HCT116 (cell line): ENCODE results near the gene CFAP298. TPM values are rescaled to one million over a fixed set of nuclear protein-coding genes. Genes with fewer than 3 reads are reported as not detected.
A peak's percentile ranks its signal among the peaks of the same experiment; 100 is the strongest.
"Not testable (repeated sequence)": the region's sequence is repeated elsewhere in the genome, so short reads cannot be mapped to it uniquely, and the experiment has no call there.

ENCODE experiments used
- ATAC-seq: fragments of 200-7000 bp; cut with Tn5 transposase; 2 replicates; pipeline ENCODE4 v1.9.1; 2020; ENCODE audit warnings: mild to moderate bottlenecking, moderate library complexity
- Bru-seq: library from RNA; stranded (reverse); fragments of 400-500 nt; gene quantifications from one replicate; lab custom pipeline; 2021; lab: Mats Ljungman, UMichigan
- BruChase-seq, 2 experiments: library from RNA; stranded (reverse); fragments of 400-500 nt; gene quantifications; one replicate each; lab custom pipeline; 2021; lab: Mats Ljungman, UMichigan
- BruUV-seq: library from RNA; stranded (reverse); fragments of 400-500 nt; replicated peaks from 2 replicates; lab custom pipeline; 2021; lab: Mats Ljungman, UMichigan
- CTCF ChIA-PET: fragments of 300-600 bp; sonication (Branson Sonifier 250); formaldehyde crosslinking; loops from one replicate; lab custom pipeline; 2021; ENCODE audit warnings: antibody characterized with exemption; lab: Charles Lee
- POLR2A ChIA-PET: fragments of 300-600, 350-600 bp; sonication (Branson Sonifier 250); formaldehyde crosslinking; loops from one replicate; lab custom pipeline; 2021; ENCODE audit warnings: antibody characterized with exemption; lab: Charles Lee
- RAD21 ChIA-PET, 2 experiments: fragments of 300-600 bp; sonication (Branson Sonifier 250); formaldehyde crosslinking; loops; one replicate each; lab custom pipeline; 2023; ENCODE audit warnings: low total read pairs in 2 of 2; ENCODE audit not compliant: uncharacterized antibody in 2 of 2, unreplicated experiment in 2 of 2, low non-redundant PET in 1 of 2; lab: Charles Lee
- DNase-seq: peaks from one replicate; pipeline ENCODE4 v3.0.0-alpha.2; 2010; ENCODE audit warnings: low read depth, low spot score
- H2AFZ ChIP-seq: fragments of 200-600 bp; shearing (Covaris generic), sonication (generic); 2 replicates; pipeline ENCODE4 v1.6.1; 2017; ENCODE audit warnings: low read depth, mixed run types, mixed read lengths, antibody characterized with exemption, low read length; ENCODE audit not compliant: poor library complexity, severe bottlenecking
- H3K27ac ChIP-seq: 2 replicates; pipeline ENCODE4 v1.5.1; 2012; ENCODE audit warnings: low read depth, low read length
- H3K27me3 ChIP-seq: fragments of 200-600 bp; sonication (generic); 2 replicates; pipeline ENCODE4 v1.6.1; 2016; ENCODE audit warnings: mixed run types, low read length, mixed read lengths; ENCODE audit not compliant: insufficient read depth
- H3K36me3 ChIP-seq, 2 experiments: fragments of 200-500 bp in 1 of 2; fragments of 200-600 bp in 1 of 2; sonication (Bioruptor generic) in 1 of 2; sonication (generic) in 1 of 2; 2 replicates each; pipeline versions ENCODE4 v1.5.1 to v1.6.1; 2014 to 2016; ENCODE audit warnings: low read length in 2 of 2, inconsistent platforms in 1 of 2, mixed read lengths in 1 of 2, mixed run types in 1 of 2; ENCODE audit not compliant: insufficient read depth in 2 of 2, control insufficient read depth in 1 of 2
- H3K4me1 ChIP-seq, 2 experiments: fragments of 200-600 bp in 1 of 2; sonication (generic) in 1 of 2; 2 replicates each; pipeline versions ENCODE4 v1.5.1 to v1.6.1; 2012 to 2017; ENCODE audit warnings: low read length in 2 of 2, inconsistent platforms in 1 of 2, mild to moderate bottlenecking in 1 of 2, mixed read lengths in 1 of 2, mixed run types in 1 of 2, moderate library complexity in 1 of 2; ENCODE audit not compliant: insufficient read depth in 2 of 2, control insufficient read depth in 1 of 2
- H3K4me2 ChIP-seq: fragments of 200-600 bp; sonication (generic); 2 replicates; pipeline ENCODE4 v1.6.1; 2017; ENCODE audit warnings: mixed run types, low read length, mixed read lengths
- H3K4me3 ChIP-seq, 2 experiments: fragments of 200-600 bp in 1 of 2; sonication (generic) in 1 of 2; replicated peaks in 1 of 2; 2 replicates each; pipeline ENCODE4 v1.5.1; 2011 to 2016; ENCODE audit warnings: low read length in 2 of 2, control low read depth in 1 of 2, low read depth in 1 of 2, mild to moderate bottlenecking in 1 of 2, mixed read lengths in 1 of 2, mixed run types in 1 of 2
- H3K79me2 ChIP-seq: fragments of 200-600 bp; sonication (generic); 2 replicates; pipeline ENCODE4 v1.6.1; 2017; ENCODE audit warnings: mild to moderate bottlenecking, mixed run types, low read length, moderate library complexity, mixed read lengths; ENCODE audit not compliant: insufficient read depth
- H3K9ac ChIP-seq: fragments of 200-600 bp; sonication (generic); 2 replicates; pipeline ENCODE4 v1.6.1; 2016; ENCODE audit warnings: low read length, mixed read lengths
- H3K9me2 ChIP-seq: fragments of 200-600 bp; sonication (generic), shearing (Covaris generic); 2 replicates; pipeline ENCODE4 v1.6.1; 2017; ENCODE audit warnings: mixed run types, mild to moderate bottlenecking, moderate library complexity; ENCODE audit not compliant: insufficient read depth
- H3K9me3 ChIP-seq, 2 experiments: fragments of 200-500 bp in 1 of 2; fragments of 200-600 bp in 1 of 2; sonication (Bioruptor generic) in 1 of 2; sonication (generic) in 1 of 2; 2 replicates each; pipeline ENCODE4 v1.6.1; 2014 to 2017; ENCODE audit warnings: low read length in 2 of 2, mixed read lengths in 2 of 2, inconsistent platforms in 1 of 2, low read depth in 1 of 2, mild to moderate bottlenecking in 1 of 2, mixed run types in 1 of 2, moderate library complexity in 1 of 2; ENCODE audit not compliant: control insufficient read depth in 1 of 2, insufficient read depth in 1 of 2
- H4K20me1 ChIP-seq: fragments of 200-600 bp; sonication (generic), shearing (Covaris generic); 2 replicates; pipeline ENCODE4 v1.6.1; 2017; ENCODE audit warnings: mixed run types, mild to moderate bottlenecking, moderate library complexity; ENCODE audit not compliant: insufficient read depth
- CBX3 ChIP-seq: IDR thresholded peaks from 2 replicates; pipeline ENCODE4 v1.6.1; 2012; ENCODE audit warnings: low read depth
- CEBPB ChIP-seq: IDR thresholded peaks from 2 replicates; pipeline ENCODE4 v1.6.1; 2012; ENCODE audit warnings: low read depth
- CTCF ChIP-seq, 3 experiments: fragments of 200-600 bp in 1 of 3; sonication (generic) in 1 of 3; IDR thresholded peaks in 2 of 3; conservative IDR thresholded peaks in 1 of 3; 2 replicates each; pipeline ENCODE4 v1.5.1; 2012 to 2017; ENCODE audit warnings: low read depth in 2 of 3, low read length in 2 of 3, antibody characterized with exemption in 1 of 3, borderline replicate concordance in 1 of 3, control low read depth in 1 of 3, mild to moderate bottlenecking in 1 of 3, mixed read lengths in 1 of 3, mixed run types in 1 of 3, moderate library complexity in 1 of 3; ENCODE audit not compliant: insufficient read depth in 1 of 3
- EGR1 ChIP-seq: IDR thresholded peaks from 2 replicates; pipeline ENCODE4 v1.6.1; 2012; ENCODE audit warnings: low read depth
- ELF1 ChIP-seq: IDR thresholded peaks from 2 replicates; pipeline ENCODE4 v1.6.1; 2012; ENCODE audit warnings: low read depth, borderline replicate concordance
- EZH2 ChIP-seq: fragments of 200-600 bp; sonication (generic); IDR thresholded peaks from 2 replicates; pipeline ENCODE4 v1.6.1; 2017; ENCODE audit warnings: antibody characterized with exemption, mixed run types
- POLR2A ChIP-seq: IDR thresholded peaks from 2 replicates; pipeline ENCODE4 v1.7.0; 2011; ENCODE audit warnings: borderline replicate concordance; ENCODE audit not compliant: insufficient read depth, insufficient read length; ENCODE audit errors: extremely low read depth
- POLR2AphosphoS5 ChIP-seq: IDR thresholded peaks from 2 replicates; pipeline ENCODE4 v1.6.1; 2011; ENCODE audit warnings: mild to moderate bottlenecking, low read depth, low read length, moderate library complexity
- SIN3A ChIP-seq: IDR thresholded peaks from 2 replicates; pipeline ENCODE4 v1.6.1; 2012; ENCODE audit warnings: low read depth
- SP1 ChIP-seq: IDR thresholded peaks from 2 replicates; pipeline ENCODE4 v1.6.1; 2012; ENCODE audit warnings: low read depth
- TCF7L2 ChIP-seq: IDR thresholded peaks from 2 replicates; pipeline ENCODE4 v1.7.0; 2011; ENCODE audit warnings: borderline replicate concordance, inconsistent platforms; ENCODE audit not compliant: insufficient read depth, insufficient read length; ENCODE audit errors: extremely low read depth
- YY1 ChIP-seq: IDR thresholded peaks from 2 replicates; pipeline ENCODE4 v1.6.1; 2011; ENCODE audit warnings: low read length, low read depth, moderate library complexity, mild to moderate bottlenecking; ENCODE audit not compliant: insufficient replicate concordance; ENCODE audit errors: extremely low read depth
- ZFX ChIP-seq: fragments of 450-650 bp; IDR thresholded peaks from 2 replicates; pipeline ENCODE4 v1.6.1; 2017
- intact Hi-C: fragments of 100-400 bp; cut with micrococcal nuclease; formaldehyde crosslinking; loops from 2 replicates; pipeline ENCODE4 v1.10.0; 2022
- long read RNA-seq: library from polyadenylated mRNA; unstranded; transcript quantifications from one replicate; pipeline ENCODE4 v2.0.0, GENCODE V29; 2021; ENCODE audit not compliant: unreplicated experiment
- polyA plus RNA-seq: library from polyadenylated mRNA; unstranded; fragments of >200 nt; gene quantifications from 2 replicates; pipeline ENCODE4 v1.2.1, GENCODE V29; 2012; ENCODE audit warnings: missing spikeins
- total RNA-seq: library from RNA; stranded (reverse); gene quantifications from one replicate; pipeline ENCODE4 v1.2.1, GENCODE V29; 2021; ENCODE audit not compliant: unreplicated experiment
- TF ChIP-seq, protein P1 (sequence below): IDR thresholded peaks from 2 replicates; pipeline ENCODE4 v1.6.1; 2012

Gene CFAP298
- total RNA-seq (58.2 TPM), Bru-seq, nascent RNA (percentile 77 among the genes with signal in this experiment), BruChase-seq, experiment 1, labeled RNA remaining after a 6-hour chase (percentile 95 among the genes with signal in this experiment), BruChase-seq, experiment 2, labeled RNA remaining after a 2-hour chase (percentile 93 among the genes with signal in this experiment)
- 38.9 and 41.3 TPM in 2 replicates for polyA plus RNA-seq
- long read RNA-seq, transcript CFAP298-201 (7 exons, 1,692 nt): major isoform, 100 of 123 reads
- long read RNA-seq, partial matches to known transcripts: 14 of 123 reads
- long read RNA-seq, other reads (novel, unspliced or antisense): 6 of 123 reads

DNA sequence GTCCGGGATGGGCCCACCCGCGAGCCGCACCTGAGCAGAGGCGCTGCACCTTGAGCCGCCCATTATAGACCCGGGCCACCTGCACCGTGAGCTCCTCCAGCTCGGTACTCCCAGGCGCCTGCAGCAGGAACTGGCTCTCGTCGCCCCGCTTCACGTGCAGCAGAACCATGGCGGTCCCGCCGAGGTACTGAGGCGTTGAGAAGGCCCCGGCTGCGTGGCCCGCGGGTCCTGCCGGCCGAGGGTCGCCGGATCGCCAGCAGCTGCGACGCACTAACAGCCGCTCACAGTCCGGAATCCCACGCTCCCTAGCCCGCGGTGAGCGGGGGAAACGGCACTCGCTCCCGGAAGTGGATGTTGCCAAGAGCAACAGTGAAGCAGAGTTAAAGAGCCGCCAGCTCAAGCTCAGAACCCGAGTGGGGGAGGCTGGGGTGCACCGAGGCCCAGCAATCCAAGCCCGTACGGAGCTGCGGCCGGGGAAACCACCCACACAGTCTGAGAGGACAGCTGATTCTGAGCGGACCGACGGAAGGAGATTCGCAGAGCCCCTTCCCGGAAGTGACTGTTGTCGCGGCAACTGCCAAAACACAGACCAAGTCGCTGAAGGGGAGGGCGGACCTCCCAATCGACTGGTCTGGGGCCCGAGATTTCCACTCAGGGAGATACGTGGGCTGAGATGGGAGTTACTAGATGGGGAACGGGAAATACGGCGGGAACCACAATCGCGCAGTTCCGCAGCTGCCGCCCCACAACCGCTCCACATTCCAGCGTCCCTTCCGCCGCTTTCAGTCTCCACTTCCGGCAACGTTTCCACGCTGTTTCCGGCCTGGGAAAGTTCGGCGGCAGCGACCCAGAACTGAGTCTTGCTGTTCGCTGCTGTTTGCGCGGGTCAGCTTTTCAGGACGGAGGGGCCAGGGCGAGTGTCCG lies at the start of gene CFAP298:
CFAP298 (minus strand) TSS at position 303 of the 924 bp plus-strand sequence; CDS start at position 169, 134 bp downstream.
- H3K9me3 ChIP-seq: no peaks in the 10 kb centered on the region
- ATAC-seq (peak; percentile 87), DNase-seq (peak; percentile 87)
- intact Hi-C loops: no loop called here
- H3K36me3 ChIP-seq: peaks cover 5 to 21% of the 10 kb centered on the region in 2 experiments; a peak in 3 of 4 replicates
- H3K4me3 ChIP-seq: peak within 1 kb of the TSS; percentile 95 to 98
- H3K9ac ChIP-seq: peak within 1 kb of the TSS; percentile 89
- RAD21 ChIA-PET: interaction anchor here in 1 of 2 experiments (1.1 kb wide), 1 partner anchor 11 kb away, joined by 4 read pairs; no protein-coding TSS in a partner anchor
- BruUV-seq: no TSS peak
- POLR2A ChIA-PET: interaction anchor here (0.8 to 1.5 kb wide), 4 partner anchors 11 to 159 kb away, joined by 3 to 4 read pairs (median 3); partner anchors contain the start of genes PAXBP1 and SYNJ1
- H3K9me2 ChIP-seq: no peaks in the 10 kb centered on the region
- no peaks in the 10 kb centered on the region for H4K20me1 ChIP-seq
- peak within 1 kb of the TSS; percentile 92 for H3K4me2 ChIP-seq
- H3K4me1 ChIP-seq: peaks cover 6 to 12% of the 10 kb centered on the region in 2 experiments
- CTCF ChIA-PET: interaction anchor here (0.5 to 2.5 kb wide), 3 partner anchors 11 to 22 kb away, joined by 4 to 17 read pairs (median 4); no protein-coding TSS in a partner anchor
- peak within 1 kb of the TSS; percentile 92 for H2AFZ ChIP-seq
- peak; percentile 93 for TF ChIP-seq EGR1
- TF ChIP-seq, protein P1, sequence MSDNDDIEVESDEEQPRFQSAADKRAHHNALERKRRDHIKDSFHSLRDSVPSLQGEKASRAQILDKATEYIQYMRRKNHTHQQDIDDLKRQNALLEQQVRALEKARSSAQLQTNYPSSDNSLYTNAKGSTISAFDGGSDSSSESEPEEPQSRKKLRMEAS: peak; percentile 66
- peak; percentile 62 for TF ChIP-seq ZFX
- no peak for TF ChIP-seq CEBPB
- TF ChIP-seq SP1: peak; percentile 44; the same call in 1 of the 2 replicates
- peak; percentile 69; the same call in 1 of the 2 replicates for TF ChIP-seq CBX3
- TF ChIP-seq SIN3A: peak; percentile 86; the same call in 1 of the 2 replicates
- peak; percentile 70 for TF ChIP-seq ELF1
- TF ChIP-seq POLR2AphosphoS5: peak; percentile 70
- no peak for TF ChIP-seq CTCF (IDR thresholded peaks at IDR 0.05 in 2 of 3, conservative IDR thresholded peaks at IDR 0.05 in 1 of 3; ENCODE audit: borderline replicate concordance in 1 of 3, insufficient read depth in 1 of 3, low read depth in 2 of 3, low read length in 2 of 3)
- TF ChIP-seq TCF7L2: peak; percentile 37
- TF ChIP-seq YY1: peak; percentile 14
- TF ChIP-seq POLR2A: peak; percentile 56
- TF ChIP-seq EZH2: no peak
- peaks cover 31% of the 10 kb centered on the region for H3K79me2 ChIP-seq
- H3K27ac ChIP-seq: peak within 1 kb of the TSS; percentile 97
- no peaks in the 10 kb centered on the region for H3K27me3 ChIP-seq

DNA sequence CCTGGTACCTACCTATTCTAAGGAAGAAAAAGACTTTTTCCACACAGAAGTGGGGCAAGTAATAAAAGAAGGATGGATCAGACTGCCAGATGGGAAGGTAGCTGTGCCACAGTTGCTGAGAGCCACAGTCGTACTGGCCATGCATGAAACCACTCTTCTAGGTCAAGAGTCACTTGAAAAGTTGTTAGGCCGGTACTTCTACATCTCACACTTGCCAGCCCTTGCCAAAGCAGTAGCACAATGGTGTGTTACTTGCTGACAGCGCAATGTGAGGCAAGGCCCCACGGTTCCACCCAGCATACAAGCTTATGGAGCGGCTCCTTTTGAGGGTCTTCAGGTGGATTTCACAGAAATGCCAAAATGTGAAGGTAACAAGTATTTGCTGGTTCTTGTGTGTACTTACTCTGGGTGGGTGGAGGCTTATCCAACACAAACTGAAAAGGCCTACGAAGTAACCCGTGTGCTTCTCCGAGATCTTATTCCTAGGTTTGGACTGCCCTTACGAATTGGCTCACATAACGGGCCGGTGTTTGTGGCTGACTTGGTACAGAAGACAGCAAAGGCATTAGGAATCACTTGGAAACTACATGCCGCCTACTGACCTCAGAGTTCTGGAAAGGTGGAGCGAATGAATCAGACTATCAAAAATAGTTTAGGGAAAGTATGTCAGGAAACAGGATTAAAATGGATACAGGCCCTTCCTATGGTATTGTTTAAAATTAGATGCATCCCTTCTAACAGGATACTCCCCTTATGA lies 49.0 kb upstream of the CFAP298 start:
- H3K36me3 ChIP-seq: peaks cover 0 to 21% of the 10 kb centered on the region in 2 experiments; a peak in 3 of 4 replicates
- POLR2A ChIA-PET, H3K4me3 ChIP-seq, DNase-seq, intact Hi-C loops, H3K27ac ChIP-seq, H2AFZ ChIP-seq, ATAC-seq, H3K27me3 ChIP-seq, H3K9me3 ChIP-seq, H3K9ac ChIP-seq, H3K9me2 ChIP-seq, H3K79me2 ChIP-seq, BruUV-seq, H3K4me2 ChIP-seq, CTCF ChIA-PET, H3K4me1 ChIP-seq, H4K20me1 ChIP-seq: not testable (repeated sequence)
- RAD21 ChIA-PET: interaction anchor here in 1 of 2 experiments (0.6 kb wide), 1 partner anchor 87 kb away, joined by 4 read pairs; no protein-coding TSS in a partner anchor
